ENCODE results near the gene TMEM121B.

TMEM121B gene

GRCh38 chr22:17087498-17088131, 33.5 kb downstream of the TMEM121B start:
- DNase-seq, result no peak

- no peak for DNase-seq
Observed at GRCh38 chr22:17086788-17087497, 34.2 kb downstream of the TMEM121B start.

GRCh38 chr22:17086296-17086695, 34.9 kb downstream of the TMEM121B start:
- DNase-seq, result no peak

GRCh38 chr22:17085277-17086181, 35.6 kb downstream of the TMEM121B start:
- DNase-seq, result no peak

GRCh38 chr22:17084554-17085276, 36.4 kb downstream of the TMEM121B start, which contains the start of gene IL17RA:
Gene IL17RA (plus strand): TSS chr22:17085000. CDS start chr22:17085092, 92 bp downstream.
- DNase-seq, result peak; percentile 76 to 90 (median 88)

GRCh38 chr22:17083811-17084441, 37.2 kb downstream of the TMEM121B start:
- DNase-seq, result no peak

GRCh38 chr22:17083255-17083654, 37.9 kb downstream of the TMEM121B start:
- no peak for DNase-seq

- DNase-seq, result no peak
Observed at GRCh38 chr22:17079572-17079971, 41.6 kb downstream of the TMEM121B start.

- DNase-seq, result no peak
Observed at GRCh38 chr22:17077255-17077654, 43.9 kb downstream of the TMEM121B start.

GRCh38 chr22:17074648-17075002, 46.5 kb downstream of the TMEM121B start:
- DNase-seq, result no peak

- no peak for DNase-seq
Observed at GRCh38 chr22:17072877-17073276, 48.3 kb downstream of the TMEM121B start.
